H9 (cell line): ENCODE results near the gene BACH1. TPM values are rescaled to one million over a fixed set of nuclear protein-coding genes. Genes with fewer than 3 reads are reported as not detected.
"Not testable (repeated sequence)": the region's sequence is repeated elsewhere in the genome, so short reads cannot be mapped to it uniquely, and the experiment has no call there.

Experiments
- DNase-seq: peaks from one replicate; pipeline ENCODE4 v3.0.0-alpha.2; 2017
- H2AFZ ChIP-seq: one replicate; pipeline ENCODE4 v1.6.1; 2013; ENCODE audit warnings: mild to moderate bottlenecking, low read length, control low read depth, moderate library complexity
- H2AK5ac ChIP-seq: 2 replicates; pipeline ENCODE4 v1.6.1; 2013; ENCODE audit warnings: low read length, control low read depth, mixed read lengths; ENCODE audit not compliant: insufficient read length
- H2BK120ac ChIP-seq: one replicate; pipeline ENCODE4 v1.6.1; 2013; ENCODE audit warnings: low read depth, mild to moderate bottlenecking, low read length, control low read depth, inconsistent platforms; ENCODE audit not compliant: poor library complexity, severe bottlenecking
- H2BK12ac ChIP-seq: 2 replicates; pipeline ENCODE4 v1.6.1; 2013; ENCODE audit warnings: low read length, control low read depth, mixed read lengths, low read depth; ENCODE audit not compliant: insufficient read length
- H2BK15ac ChIP-seq: 2 replicates; pipeline ENCODE4 v1.6.1; 2013; ENCODE audit warnings: low read depth, low read length, control low read depth
- H2BK20ac ChIP-seq: one replicate; pipeline ENCODE4 v1.6.1; 2013; ENCODE audit warnings: low read depth, mild to moderate bottlenecking, low read length, control low read depth, inconsistent platforms; ENCODE audit not compliant: poor library complexity, severe bottlenecking
- H2BK5ac ChIP-seq: 2 replicates; pipeline ENCODE4 v1.6.1; 2013; ENCODE audit warnings: low read length, control low read depth, mixed read lengths; ENCODE audit not compliant: insufficient read length
- H3K14ac ChIP-seq: 2 replicates; pipeline ENCODE4 v1.6.1; 2013; ENCODE audit warnings: low read length, control low read depth; ENCODE audit not compliant: insufficient read depth
- H3K18ac ChIP-seq: 2 replicates; pipeline ENCODE4 v1.6.1; 2013; ENCODE audit warnings: low read depth, mild to moderate bottlenecking, mixed read lengths, low read length, control low read depth; ENCODE audit not compliant: insufficient read length
- H3K23ac ChIP-seq: 2 replicates; pipeline ENCODE4 v1.6.1; 2013; ENCODE audit warnings: low read length, control low read depth, mixed read lengths, low read depth; ENCODE audit not compliant: insufficient read length
- H3K23me2 ChIP-seq: 2 replicates; pipeline ENCODE4 v1.6.1; 2013; ENCODE audit warnings: low read depth, mild to moderate bottlenecking, mixed read lengths, low read length, control low read depth; ENCODE audit not compliant: insufficient read length, poor library complexity, severe bottlenecking
- H3K27ac ChIP-seq: 2 replicates; pipeline ENCODE4 v1.5.1; 2013; ENCODE audit warnings: low read length, control low read depth, mixed read lengths, low read depth; ENCODE audit not compliant: insufficient read length
- H3K27me3 ChIP-seq: 2 replicates; pipeline ENCODE4 v1.6.1; 2013; ENCODE audit warnings: low read length, control low read depth, inconsistent platforms; ENCODE audit not compliant: insufficient read depth
- H3K4ac ChIP-seq: 2 replicates; pipeline ENCODE4 v1.6.1; 2013; ENCODE audit warnings: low read depth, mild to moderate bottlenecking, control low read depth, inconsistent platforms, low read length, moderate library complexity
- H3K4me1 ChIP-seq: 2 replicates; pipeline ENCODE4 v1.6.1; 2013; ENCODE audit warnings: low read length, control low read depth, inconsistent platforms; ENCODE audit not compliant: insufficient read depth
- H3K4me2 ChIP-seq: 2 replicates; pipeline ENCODE4 v1.6.1; 2013; ENCODE audit warnings: low read length, control low read depth, mixed read lengths; ENCODE audit not compliant: insufficient read length, insufficient read depth
- H3K56ac ChIP-seq: 2 replicates; pipeline ENCODE4 v1.6.1; 2013; ENCODE audit warnings: low read depth, mild to moderate bottlenecking, mixed read lengths, low read length, control low read depth; ENCODE audit not compliant: insufficient read length
- H3K79me1 ChIP-seq: 2 replicates; pipeline ENCODE4 v1.6.1; 2013; ENCODE audit warnings: low read depth, mild to moderate bottlenecking, moderate library complexity, low read length, control low read depth, inconsistent platforms; ENCODE audit not compliant: insufficient read depth, poor library complexity, severe bottlenecking
- H3K79me2 ChIP-seq: 2 replicates; pipeline ENCODE4 v1.6.1; 2013; ENCODE audit warnings: low read length, control low read depth, inconsistent platforms; ENCODE audit not compliant: insufficient read depth
- H3K9ac ChIP-seq: 2 replicates; pipeline ENCODE4 v1.6.1; 2013; ENCODE audit warnings: low read length, control low read depth, mixed read lengths; ENCODE audit not compliant: insufficient read length; ENCODE audit errors: extremely low read depth
- H3K9me3 ChIP-seq: one replicate; pipeline ENCODE4 v1.6.1; 2013; ENCODE audit warnings: low read depth, low read length, inconsistent platforms; ENCODE audit not compliant: control insufficient read depth
- H3T11ph ChIP-seq: one replicate; pipeline ENCODE4 v1.6.1; 2013; ENCODE audit warnings: mild to moderate bottlenecking, low read length, control low read depth, inconsistent platforms
- H4K20me1 ChIP-seq: one replicate; pipeline ENCODE4 v1.6.1; 2013; ENCODE audit not compliant: control insufficient read depth, insufficient read length, insufficient read depth
- H4K5ac ChIP-seq: 2 replicates; pipeline ENCODE4 v1.6.1; 2013; ENCODE audit warnings: low read depth, mild to moderate bottlenecking, mixed read lengths, low read length, control low read depth; ENCODE audit not compliant: insufficient read length
- H4K8ac ChIP-seq: replicated peaks from 2 replicates; pipeline ENCODE4 v1.6.1; 2013; ENCODE audit warnings: low read length, control low read depth, mixed read lengths, low read depth; ENCODE audit not compliant: insufficient read length
- H4K91ac ChIP-seq: 2 replicates; pipeline ENCODE4 v1.6.1; 2013; ENCODE audit warnings: low read depth, mild to moderate bottlenecking, moderate library complexity, mixed read lengths, low read length, control low read depth; ENCODE audit not compliant: insufficient read length
- H3K27ac Mint-ChIP-seq, 3 experiments: 2 replicates in 2 of 3; 3 replicates in 1 of 3; pipeline ENCODE4 v1.8.0; 2020 to 2021; ENCODE audit warnings: mixed read lengths in 3 of 3, mild to moderate bottlenecking in 1 of 3, moderate library complexity in 1 of 3
- H3K27me3 Mint-ChIP-seq: 2 replicates; pipeline ENCODE4 v1.8.0; 2021; ENCODE audit warnings: low read depth, mild to moderate bottlenecking, moderate library complexity, mixed read lengths
- H3K36me3 Mint-ChIP-seq, 3 experiments: 2 replicates in 2 of 3; 3 replicates in 1 of 3; pipeline ENCODE4 v1.8.0; 2020 to 2021; ENCODE audit warnings: low read depth in 3 of 3, mixed read lengths in 3 of 3; ENCODE audit not compliant: insufficient read depth in 1 of 3
- H3K4me1 Mint-ChIP-seq, 2 experiments: 2 replicates each; pipeline ENCODE4 v1.8.0; 2020; ENCODE audit warnings: mixed read lengths in 2 of 2
- H3K4me3 Mint-ChIP-seq, 2 experiments: 2 replicates in 1 of 2; 3 replicates in 1 of 2; pipeline ENCODE4 v1.8.0; 2020 to 2021; ENCODE audit warnings: mild to moderate bottlenecking in 2 of 2, mixed read lengths in 2 of 2, moderate library complexity in 1 of 2
- H3K9me3 Mint-ChIP-seq, 2 experiments: 2 replicates in 1 of 2; 3 replicates in 1 of 2; pipeline ENCODE4 v1.8.0; 2020; ENCODE audit warnings: mild to moderate bottlenecking in 2 of 2, mixed read lengths in 2 of 2, moderate library complexity in 1 of 2
- WGBS: extraction: QIAGEN DNeasy Blood & Tissue Kit; methylation state at CpG from one replicate; pipeline ENCODE4 v1.1.7; 2013; ENCODE audit warnings: missing lambda C conversion rate, low lambda C conversion rate, mixed read lengths; ENCODE audit not compliant: insufficient read length; ENCODE audit errors: extremely low coverage; 5-methylcytosine and 5-hydroxymethylcytosine counted together
- total RNA-seq: library from RNA; stranded (reverse); gene quantifications from 2 replicates; pipeline ENCODE4 v1.2.1, GENCODE V29; 2021
- TF ChIP-seq, protein P1 (sequence below): fragments of 200-600 bp; sonication (generic); conservative IDR thresholded peaks from 3 replicates; pipeline ENCODE4 v1.8.0; 2021; ENCODE audit warnings: antibody characterized with exemption, mild to moderate bottlenecking

BACH1 gene
- total RNA-seq, 1 experiment from 2014 or later = 42.4 TPM

DNA sequence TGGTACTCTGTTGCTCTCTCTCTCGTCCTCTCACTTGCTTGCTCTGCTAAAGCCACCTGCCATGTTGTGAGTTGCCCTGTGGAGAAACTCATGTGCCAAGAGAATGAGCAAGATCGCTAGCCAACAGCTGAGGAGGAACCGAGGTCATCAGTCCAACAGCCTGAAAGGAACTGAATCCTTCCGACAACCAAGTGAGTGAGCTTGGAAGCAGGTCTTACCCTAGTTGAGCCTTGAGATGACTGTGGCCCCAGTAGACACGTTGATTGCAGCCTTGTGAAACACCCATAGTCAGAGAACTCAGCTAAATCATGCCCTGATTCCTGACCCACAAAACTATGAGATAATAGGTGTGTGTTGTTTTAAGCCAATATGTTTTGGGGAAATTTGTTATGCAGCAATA, 48.1 kb upstream of the BACH1 start:
- Histone ChIP-seq H3T11ph (no peak overlapping the region), H4K5ac (no peak overlapping the region), H2AFZ (no peak overlapping the region), H3K23me2 (no peaks in the 10 kb centered on the region), H2BK120ac (no peak overlapping the region), H3K18ac (no peak overlapping the region), H3K27ac (no peak overlapping the region), H2BK12ac (no peak overlapping the region), H2AK5ac (no peak overlapping the region), H3K14ac (no peak overlapping the region), H2BK15ac (no peak overlapping the region), H4K91ac (no peak overlapping the region), H3K79me2 (no peaks in the 10 kb centered on the region), H3K4me1 (no peaks in the 10 kb centered on the region), H2BK5ac (no peak overlapping the region), H3K56ac (no peak overlapping the region), H4K8ac (no peak overlapping the region), H3K4me2 (no peak overlapping the region), H4K20me1 (no peaks in the 10 kb centered on the region), H2BK20ac (no peak overlapping the region), H3K79me1 (no peaks in the 10 kb centered on the region), H3K9ac (no peak overlapping the region), H3K23ac (no peak overlapping the region), H3K27me3 (no peaks in the 10 kb centered on the region), H3K4ac (no peak overlapping the region), H3K9me3 (peaks cover 8% of the 10 kb centered on the region)
- DNase-seq = no peak
- Mint-ChIP-seq H3K27me3 (peaks cover 3% of the 10 kb centered on the region; the same call in 1 of the 2 replicates), H3K4me3 (no peak overlapping the region), H3K27ac (no peak overlapping the region), H3K36me3 (peaks cover 11 to 19% (median 13%) of the 10 kb centered on the region in 3 experiments), H3K9me3 (peaks cover 30 to 31% of the 10 kb centered on the region in 2 experiments), H3K4me1 (no peaks in the 10 kb centered on the region)
- TF ChIP-seq, protein P1, sequence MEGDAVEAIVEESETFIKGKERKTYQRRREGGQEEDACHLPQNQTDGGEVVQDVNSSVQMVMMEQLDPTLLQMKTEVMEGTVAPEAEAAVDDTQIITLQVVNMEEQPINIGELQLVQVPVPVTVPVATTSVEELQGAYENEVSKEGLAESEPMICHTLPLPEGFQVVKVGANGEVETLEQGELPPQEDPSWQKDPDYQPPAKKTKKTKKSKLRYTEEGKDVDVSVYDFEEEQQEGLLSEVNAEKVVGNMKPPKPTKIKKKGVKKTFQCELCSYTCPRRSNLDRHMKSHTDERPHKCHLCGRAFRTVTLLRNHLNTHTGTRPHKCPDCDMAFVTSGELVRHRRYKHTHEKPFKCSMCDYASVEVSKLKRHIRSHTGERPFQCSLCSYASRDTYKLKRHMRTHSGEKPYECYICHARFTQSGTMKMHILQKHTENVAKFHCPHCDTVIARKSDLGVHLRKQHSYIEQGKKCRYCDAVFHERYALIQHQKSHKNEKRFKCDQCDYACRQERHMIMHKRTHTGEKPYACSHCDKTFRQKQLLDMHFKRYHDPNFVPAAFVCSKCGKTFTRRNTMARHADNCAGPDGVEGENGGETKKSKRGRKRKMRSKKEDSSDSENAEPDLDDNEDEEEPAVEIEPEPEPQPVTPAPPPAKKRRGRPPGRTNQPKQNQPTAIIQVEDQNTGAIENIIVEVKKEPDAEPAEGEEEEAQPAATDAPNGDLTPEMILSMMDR = no peak
- WGBS = no CpG with 5 or more reads among the region's 5 CpGs

DNA sequence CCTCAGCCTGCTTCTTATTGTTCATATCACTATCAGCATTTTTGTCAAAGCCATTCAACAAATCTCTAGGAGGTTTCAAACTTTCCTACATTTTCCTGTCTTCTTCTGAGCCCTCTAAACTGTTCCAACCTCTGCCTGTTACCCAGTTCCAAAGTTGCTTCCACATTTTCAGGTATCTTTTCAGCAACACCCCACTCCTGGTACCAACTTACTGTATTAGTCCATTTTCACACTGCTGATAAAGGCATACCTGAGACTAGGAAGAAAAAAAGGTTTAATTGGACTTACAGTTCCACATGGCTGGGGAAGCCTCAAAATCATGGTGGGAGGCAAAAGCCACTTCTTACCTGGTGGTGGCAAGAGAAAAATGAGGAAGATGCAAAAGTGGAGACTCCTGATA, 44.9 kb upstream of the BACH1 start:
- H3K18ac ChIP-seq, H2BK15ac ChIP-seq, H2BK5ac ChIP-seq, DNase-seq, H3K27me3 ChIP-seq, H3K79me1 ChIP-seq, H3K4ac ChIP-seq, H3K4me1 Mint-ChIP-seq, H4K5ac ChIP-seq, H3K9ac ChIP-seq, H3K27ac Mint-ChIP-seq, H2AFZ ChIP-seq, H2BK120ac ChIP-seq, H3K9me3 ChIP-seq, H2BK20ac ChIP-seq, H2BK12ac ChIP-seq, H3K79me2 ChIP-seq, H3K14ac ChIP-seq, H3K27ac ChIP-seq, H3K4me2 ChIP-seq, H2AK5ac ChIP-seq, H3K4me1 ChIP-seq, H3T11ph ChIP-seq, H4K8ac ChIP-seq, H3K23ac ChIP-seq, H3K4me3 Mint-ChIP-seq, H3K27me3 Mint-ChIP-seq, H4K91ac ChIP-seq, H4K20me1 ChIP-seq, H3K56ac ChIP-seq, H3K23me2 ChIP-seq: not testable (repeated sequence)
- peaks cover 31 to 33% of the 10 kb centered on the region in 2 experiments for H3K9me3 Mint-ChIP-seq
- H3K36me3 Mint-ChIP-seq = peaks cover 11 to 19% (median 13%) of the 10 kb centered on the region in 3 experiments
